Neuronal stem cell (in vitro differentiated cells): ENCODE data around the gene SYNE1.
A peak's percentile ranks its signal among the peaks of the same experiment; 100 is the strongest.

Experiments used
- DNase-seq: peaks from one replicate; pipeline ENCODE4 v3.0.0-alpha.2; 2013; ENCODE audit warnings: low spot score
- H2AFZ ChIP-seq: one replicate; pipeline ENCODE4 v1.6.1; 2013; ENCODE audit warnings: mild to moderate bottlenecking, low read length, inconsistent platforms
- H2AK5ac ChIP-seq: 2 replicates; pipeline ENCODE4 v1.6.1; 2013; ENCODE audit warnings: low read depth, mild to moderate bottlenecking, inconsistent platforms, low read length, moderate library complexity, mixed read lengths
- H2BK120ac ChIP-seq: 2 replicates; pipeline ENCODE4 v1.6.1; 2013; ENCODE audit warnings: low read depth, mild to moderate bottlenecking, inconsistent platforms, low read length, moderate library complexity, mixed read lengths
- H2BK12ac ChIP-seq: one replicate; pipeline ENCODE4 v1.6.1; 2013; ENCODE audit warnings: low read length, inconsistent platforms
- H2BK15ac ChIP-seq: 2 replicates; pipeline ENCODE4 v1.6.1; 2013; ENCODE audit warnings: mild to moderate bottlenecking, low read length, inconsistent platforms, mixed read lengths
- H2BK5ac ChIP-seq: one replicate; pipeline ENCODE4 v1.6.1; 2013; ENCODE audit warnings: inconsistent platforms, mild to moderate bottlenecking, low read length, moderate library complexity
- H3K14ac ChIP-seq: one replicate; pipeline ENCODE4 v1.6.1; 2013; ENCODE audit warnings: low read length, inconsistent platforms
- H3K18ac ChIP-seq: 2 replicates; pipeline ENCODE4 v1.6.1; 2013; ENCODE audit warnings: low read length, inconsistent platforms
- H3K23ac ChIP-seq: 2 replicates; pipeline ENCODE4 v1.6.1; 2013; ENCODE audit warnings: low read depth, mild to moderate bottlenecking, mixed read lengths, low read length, inconsistent platforms; ENCODE audit not compliant: poor library complexity
- H3K27ac ChIP-seq: replicated peaks from 3 replicates; pipeline ENCODE4 v1.5.1; 2013; ENCODE audit warnings: low read length, inconsistent platforms
- H3K27me3 ChIP-seq, 3 experiments: 2 replicates each; pipeline ENCODE4 v1.6.1; 2013; ENCODE audit warnings: low read length in 3 of 3, mild to moderate bottlenecking in 2 of 3, inconsistent platforms in 1 of 3, low read depth in 1 of 3, mixed read lengths in 1 of 3, moderate library complexity in 1 of 3; ENCODE audit not compliant: control insufficient read depth in 3 of 3, insufficient read depth in 3 of 3
- H3K36me3 ChIP-seq, 2 donors: replicated peaks in 1 of 2; 2 replicates each; pipeline ENCODE4 v1.6.1; 2013; ENCODE audit warnings: low read length in 2 of 2; ENCODE audit not compliant: control insufficient read depth in 2 of 2, insufficient read depth in 2 of 2
- H3K4ac ChIP-seq: 2 replicates; pipeline ENCODE4 v1.6.1; 2013; ENCODE audit warnings: inconsistent platforms, mild to moderate bottlenecking, low read length, moderate library complexity
- H3K4me1 ChIP-seq, 2 donors: 1 replicate in 1 of 2; 2 replicates in 1 of 2; pipeline ENCODE4 v1.6.1; 2013; ENCODE audit warnings: low read length in 2 of 2, low read depth in 1 of 2; ENCODE audit not compliant: control insufficient read depth in 2 of 2, insufficient read depth in 1 of 2
- H3K4me2 ChIP-seq: one replicate; pipeline ENCODE4 v1.6.1; 2013; ENCODE audit warnings: mild to moderate bottlenecking, low read length, inconsistent platforms; ENCODE audit not compliant: insufficient read depth, poor library complexity, severe bottlenecking
- H3K4me3 ChIP-seq, 2 donors: 2 replicates each; pipeline ENCODE4 v1.5.1; 2013; ENCODE audit warnings: low read length in 2 of 2, mild to moderate bottlenecking in 2 of 2, inconsistent platforms in 1 of 2, moderate library complexity in 1 of 2
- H3K79me1 ChIP-seq: one replicate; pipeline ENCODE4 v1.6.1; 2013; ENCODE audit warnings: low read depth, mild to moderate bottlenecking, inconsistent platforms, low read length, moderate library complexity
- H3K9ac ChIP-seq: one replicate; pipeline ENCODE4 v1.6.1; 2013; ENCODE audit warnings: mild to moderate bottlenecking, low read depth, low read length, inconsistent platforms; ENCODE audit not compliant: poor library complexity
- H3K9me3 ChIP-seq, 2 donors: replicated peaks in 1 of 2; 2 replicates each; pipeline versions ENCODE3 to v1.6.1; 2013; ENCODE audit warnings: low read length in 2 of 2, mild to moderate bottlenecking in 2 of 2, inconsistent platforms in 1 of 2, low read depth in 1 of 2, mixed read lengths in 1 of 2, moderate library complexity in 1 of 2; ENCODE audit not compliant: control insufficient read depth in 2 of 2, insufficient read depth in 1 of 2
- H4K8ac ChIP-seq: one replicate; pipeline ENCODE4 v1.6.1; 2013; ENCODE audit warnings: low read depth, mild to moderate bottlenecking, inconsistent platforms, low read length, moderate library complexity
- H4K91ac ChIP-seq: one replicate; pipeline ENCODE4 v1.6.1; 2013; ENCODE audit warnings: low read length, low read depth, mild to moderate bottlenecking, inconsistent platforms; ENCODE audit not compliant: poor library complexity
- WGBS, 2 donors: extraction: QIAGEN DNeasy Blood & Tissue Kit; methylation state at CpG; one replicate each; pipeline ENCODE4 v1.1.7; 2013; ENCODE audit warnings: missing lambda C conversion rate in 2 of 2, mixed read lengths in 1 of 2; ENCODE audit not compliant: insufficient read length in 2 of 2, insufficient replicate concordance in 1 of 2; ENCODE audit errors: extremely low coverage in 2 of 2; 5-methylcytosine and 5-hydroxymethylcytosine counted together

Gene SYNE1

DNA sequence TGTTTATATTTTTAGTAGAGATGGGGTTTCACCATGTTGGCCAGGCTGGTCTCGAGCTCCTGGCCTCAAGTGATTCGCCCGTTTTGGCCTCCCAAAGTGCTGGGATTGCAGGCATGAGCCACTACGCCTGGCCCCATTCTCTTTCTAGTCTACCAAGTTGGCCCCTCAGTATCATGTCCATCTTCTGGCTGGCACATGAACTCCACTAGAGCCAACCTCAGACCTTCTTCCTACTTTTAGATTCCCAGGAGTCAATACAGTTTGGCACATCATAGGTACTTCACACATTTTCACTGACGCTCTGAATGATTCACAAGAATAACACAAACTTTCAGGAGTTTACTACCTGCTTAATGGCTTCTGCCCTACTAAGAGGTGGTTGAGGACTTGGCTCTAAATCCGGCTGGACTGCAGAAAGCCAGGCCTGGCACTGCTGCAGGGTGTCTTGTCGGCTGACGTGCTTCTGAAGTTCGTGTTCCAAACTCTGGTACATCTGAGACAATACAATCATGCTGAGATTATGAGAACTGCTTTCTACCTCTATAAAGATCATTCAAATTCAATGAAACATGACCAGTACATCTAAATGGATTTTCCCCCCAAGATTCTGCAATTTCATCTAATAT is 293.3 kb downstream of the SYNE1 start:
- H3K4me2 ChIP-seq: no peak overlapping the region

DNA sequence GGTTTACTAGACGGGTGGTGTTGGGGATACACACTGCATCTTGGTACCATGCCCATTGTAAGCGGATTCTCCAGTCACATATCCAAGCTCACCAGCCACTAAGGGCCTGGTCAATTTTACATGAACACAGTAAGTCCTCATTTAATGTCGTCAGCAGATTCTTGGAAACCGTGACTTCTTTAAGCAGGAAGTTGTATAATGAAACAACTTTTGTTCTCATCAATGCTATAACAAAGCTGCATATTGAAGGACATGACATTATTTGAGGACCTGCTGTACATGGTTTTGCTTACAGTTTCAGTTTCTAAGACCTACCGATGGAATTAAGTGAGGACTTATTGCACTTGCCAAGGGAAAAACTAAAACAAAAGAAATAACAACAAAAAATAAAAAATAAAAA is 295.6 kb downstream of the SYNE1 start:
- no peak for DNase-seq
- Histone ChIP-seq H2AFZ (no peak overlapping the region), H3K23ac (no peak overlapping the region), H3K4ac (no peak overlapping the region), H3K9ac (no peak overlapping the region), H3K18ac (no peak overlapping the region), H2BK12ac (no peak overlapping the region), H3K27me3 (no peaks in the 10 kb centered on the region), H3K27ac (no peak overlapping the region), H3K14ac (no peak overlapping the region), H3K9me3 (no peaks in the 10 kb centered on the region), H3K4me1 (no peaks in the 10 kb centered on the region), H4K91ac (no peak overlapping the region), H2AK5ac (no peak overlapping the region), H3K4me2 (no peak overlapping the region), H3K36me3 (no peaks in the 10 kb centered on the region), H2BK15ac (no peak overlapping the region), H2BK5ac (no peak overlapping the region), H4K8ac (no peak overlapping the region), H2BK120ac (no peak overlapping the region), H3K79me1 (no peaks in the 10 kb centered on the region), H3K4me3 (no peak overlapping the region)
- WGBS, 2 donors: no CpG with 5 or more reads among the region's 5 CpGs

More for the DNA sequence above, 293.3 kb downstream of the SYNE1 start:
- Histone ChIP-seq H3K4ac (no peak overlapping the region), H3K36me3 (no peaks in the 10 kb centered on the region), H3K14ac (no peak overlapping the region), H3K9ac (no peak overlapping the region), H3K27me3 (no peaks in the 10 kb centered on the region), H2BK5ac (no peak overlapping the region), H3K9me3 (no peaks in the 10 kb centered on the region), H2BK12ac (no peak overlapping the region), H3K18ac (no peak overlapping the region), H2BK120ac (no peak overlapping the region), H3K4me1 (no peaks in the 10 kb centered on the region), H2BK15ac (no peak overlapping the region), H4K91ac (no peak overlapping the region), H3K27ac (no peak overlapping the region), H3K79me1 (no peaks in the 10 kb centered on the region), H3K4me3 (no peak overlapping the region), H2AFZ (no peak overlapping the region), H4K8ac (no peak overlapping the region), H3K23ac (no peak overlapping the region), H2AK5ac (no peak overlapping the region)
- DNase-seq: no peak
- no CpG with 5 or more reads among the region's 9 CpGs for WGBS, 2 donors

DNA sequence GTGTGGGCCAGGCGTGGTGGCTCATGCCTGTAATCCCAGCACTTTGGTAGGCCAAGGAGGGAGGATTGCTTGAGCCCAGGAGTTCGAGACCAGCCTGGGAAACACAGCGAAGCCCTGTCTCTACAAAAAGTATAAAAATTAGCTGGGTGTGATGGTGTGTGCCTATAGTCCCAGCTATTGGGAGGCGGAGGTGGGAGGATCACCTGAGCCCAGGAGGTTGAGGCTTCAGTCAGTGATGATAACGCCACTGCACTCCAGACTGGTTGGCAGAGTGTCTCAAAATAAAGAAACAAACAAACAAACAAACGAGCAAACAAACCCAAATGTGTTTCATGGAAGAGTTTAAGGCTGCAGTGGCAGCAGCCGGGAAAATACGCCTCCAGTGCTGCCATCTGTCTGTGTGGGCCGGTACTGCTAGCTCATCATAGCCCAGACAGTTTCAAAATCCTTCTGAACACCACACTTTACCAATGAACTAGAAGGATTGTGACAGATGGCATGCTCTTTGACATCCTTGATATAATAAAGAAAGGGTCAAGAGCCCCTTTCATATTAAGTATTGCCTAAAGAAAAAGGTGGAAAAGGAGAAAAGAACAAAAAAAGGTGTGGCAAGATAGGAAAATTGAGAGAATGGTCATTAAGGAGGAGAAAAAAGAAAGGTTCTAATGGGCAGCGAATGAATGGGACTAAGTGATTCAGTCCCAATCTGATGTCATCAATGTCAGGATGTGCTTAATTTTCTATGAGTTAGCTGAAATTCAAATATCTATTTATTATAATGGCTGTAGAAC is 298.6 kb downstream of the SYNE1 start:
- Histone ChIP-seq H3K27ac (no peak overlapping the region), H3K4me2 (no peak overlapping the region), H3K4ac (no peak overlapping the region), H3K4me3 (no peak overlapping the region), H2BK15ac (no peak overlapping the region), H3K23ac (no peak overlapping the region), H4K91ac (no peak overlapping the region), H3K79me1 (no peaks in the 10 kb centered on the region), H2BK12ac (no peak overlapping the region), H3K14ac (no peak overlapping the region), H3K4me1 (no peaks in the 10 kb centered on the region), H2BK5ac (no peak overlapping the region), H2BK120ac (no peak overlapping the region), H3K9me3 (no peaks in the 10 kb centered on the region), H3K9ac (no peak overlapping the region), H3K18ac (no peak overlapping the region), H2AK5ac (no peak overlapping the region), H3K27me3 (no peaks in the 10 kb centered on the region), H2AFZ (no peak overlapping the region), H4K8ac (no peak overlapping the region), H3K36me3 (no peaks in the 10 kb centered on the region)
- no CpG with 5 or more reads among the region's 10 CpGs for WGBS, 2 donors
- DNase-seq: peak; percentile 14

DNA sequence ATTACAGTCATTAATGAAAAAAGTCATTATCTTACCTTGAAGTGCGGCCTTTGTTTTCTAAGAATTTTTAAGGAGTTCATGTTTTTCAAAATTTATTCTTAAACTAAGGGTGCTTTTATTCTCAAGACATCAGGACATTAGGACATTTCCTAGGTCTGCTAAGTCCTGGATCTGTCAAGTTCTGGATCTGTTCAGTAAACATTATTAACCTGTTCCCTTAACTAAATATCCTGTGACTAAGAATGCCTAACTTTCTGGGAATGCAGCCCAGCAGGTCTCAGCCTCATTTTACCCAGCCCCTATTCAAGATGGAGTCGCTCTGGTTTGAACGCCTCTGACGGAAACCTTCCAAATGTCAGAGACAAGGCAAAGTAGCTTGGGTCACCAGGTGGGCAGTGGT is 302.6 kb downstream of the SYNE1 start:
- Histone ChIP-seq H2BK12ac (no peak overlapping the region), H2BK15ac (no peak overlapping the region), H2BK5ac (no peak overlapping the region), H3K23ac (no peak overlapping the region), H2BK120ac (no peak overlapping the region), H4K8ac (no peak overlapping the region), H3K9me3 (no peaks in the 10 kb centered on the region), H3K36me3 (no peaks in the 10 kb centered on the region), H3K79me1 (no peaks in the 10 kb centered on the region), H3K4me3 (no peak overlapping the region), H3K27me3 (no peaks in the 10 kb centered on the region), H4K91ac (no peak overlapping the region), H3K4me2 (no peak overlapping the region), H3K27ac (no peak overlapping the region), H3K4me1 (no peaks in the 10 kb centered on the region), H3K4ac (no peak overlapping the region), H3K18ac (no peak overlapping the region), H2AFZ (no peak overlapping the region), H3K14ac (no peak overlapping the region), H3K9ac (no peak overlapping the region), H2AK5ac (no peak overlapping the region)
- WGBS, 2 donors: no CpG with 5 or more reads among the region's 4 CpGs
- no peak for DNase-seq
